ENCODE measurements around the gene SGK1.

DNA sequence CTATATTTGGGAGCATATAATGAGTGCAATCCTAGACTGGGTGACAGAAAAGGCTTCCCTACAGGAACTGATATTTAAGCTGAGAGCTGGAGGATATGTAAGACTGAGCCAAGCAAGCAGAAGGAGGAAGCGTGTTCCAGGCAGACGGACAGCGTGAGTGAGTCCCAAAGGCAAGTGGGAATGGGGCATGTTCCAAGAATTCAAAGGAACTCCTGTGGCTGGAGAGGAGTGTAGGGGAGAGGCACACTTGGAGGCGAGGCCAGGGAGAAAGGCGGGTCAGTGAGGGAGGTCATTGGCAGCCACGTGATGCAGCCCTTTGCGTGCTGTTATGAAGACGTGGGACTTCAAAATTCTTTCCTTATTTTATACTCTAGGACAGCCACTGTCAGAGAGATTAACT is 27.9 kb upstream of the SGK1 start:
- TF ChIP-seq EZH2 (IDR thresholded peaks at IDR 0.05), result no peak
- TF ChIP-seq, protein P1, sequence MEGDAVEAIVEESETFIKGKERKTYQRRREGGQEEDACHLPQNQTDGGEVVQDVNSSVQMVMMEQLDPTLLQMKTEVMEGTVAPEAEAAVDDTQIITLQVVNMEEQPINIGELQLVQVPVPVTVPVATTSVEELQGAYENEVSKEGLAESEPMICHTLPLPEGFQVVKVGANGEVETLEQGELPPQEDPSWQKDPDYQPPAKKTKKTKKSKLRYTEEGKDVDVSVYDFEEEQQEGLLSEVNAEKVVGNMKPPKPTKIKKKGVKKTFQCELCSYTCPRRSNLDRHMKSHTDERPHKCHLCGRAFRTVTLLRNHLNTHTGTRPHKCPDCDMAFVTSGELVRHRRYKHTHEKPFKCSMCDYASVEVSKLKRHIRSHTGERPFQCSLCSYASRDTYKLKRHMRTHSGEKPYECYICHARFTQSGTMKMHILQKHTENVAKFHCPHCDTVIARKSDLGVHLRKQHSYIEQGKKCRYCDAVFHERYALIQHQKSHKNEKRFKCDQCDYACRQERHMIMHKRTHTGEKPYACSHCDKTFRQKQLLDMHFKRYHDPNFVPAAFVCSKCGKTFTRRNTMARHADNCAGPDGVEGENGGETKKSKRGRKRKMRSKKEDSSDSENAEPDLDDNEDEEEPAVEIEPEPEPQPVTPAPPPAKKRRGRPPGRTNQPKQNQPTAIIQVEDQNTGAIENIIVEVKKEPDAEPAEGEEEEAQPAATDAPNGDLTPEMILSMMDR (IDR thresholded peaks at IDR 0.05), result no peak
- TF ChIP-seq EZH2phosphoT487 (IDR thresholded peaks at IDR 0.05), result no peak
